ENCODE results near the gene GBA2.

GRCh38 chr9:35687306-35687705, 61.7 kb downstream of the GBA2 start:
- TF ChIP-seq POLR2AphosphoS5 (IDR thresholded peaks at IDR 0.05) (no peak), POLR2A (IDR thresholded peaks at IDR 0.05) (no peak), EP300 (IDR thresholded peaks at IDR 0.05) (no peak)
- TF ChIP-seq, protein P1, sequence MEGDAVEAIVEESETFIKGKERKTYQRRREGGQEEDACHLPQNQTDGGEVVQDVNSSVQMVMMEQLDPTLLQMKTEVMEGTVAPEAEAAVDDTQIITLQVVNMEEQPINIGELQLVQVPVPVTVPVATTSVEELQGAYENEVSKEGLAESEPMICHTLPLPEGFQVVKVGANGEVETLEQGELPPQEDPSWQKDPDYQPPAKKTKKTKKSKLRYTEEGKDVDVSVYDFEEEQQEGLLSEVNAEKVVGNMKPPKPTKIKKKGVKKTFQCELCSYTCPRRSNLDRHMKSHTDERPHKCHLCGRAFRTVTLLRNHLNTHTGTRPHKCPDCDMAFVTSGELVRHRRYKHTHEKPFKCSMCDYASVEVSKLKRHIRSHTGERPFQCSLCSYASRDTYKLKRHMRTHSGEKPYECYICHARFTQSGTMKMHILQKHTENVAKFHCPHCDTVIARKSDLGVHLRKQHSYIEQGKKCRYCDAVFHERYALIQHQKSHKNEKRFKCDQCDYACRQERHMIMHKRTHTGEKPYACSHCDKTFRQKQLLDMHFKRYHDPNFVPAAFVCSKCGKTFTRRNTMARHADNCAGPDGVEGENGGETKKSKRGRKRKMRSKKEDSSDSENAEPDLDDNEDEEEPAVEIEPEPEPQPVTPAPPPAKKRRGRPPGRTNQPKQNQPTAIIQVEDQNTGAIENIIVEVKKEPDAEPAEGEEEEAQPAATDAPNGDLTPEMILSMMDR (IDR thresholded peaks at IDR 0.05): no peak
